ENCODE measurements around the gene ZNF280D. TPM values are rescaled to one million over a fixed set of nuclear protein-coding genes. Genes with fewer than 3 reads are reported as not detected.

The ZNF280D gene
- total RNA-seq, 1 experiment from 2014 or later, result 28.7 TPM

- H3K4me1 ChIP-seq, result no peaks in the 10 kb centered on the region
- H3K9me3 ChIP-seq, result no peaks in the 10 kb centered on the region
- DNase-seq, result no peak
- TF ChIP-seq CTCF (IDR thresholded peaks at IDR 0.05; ENCODE audit: insufficient read depth in 1 of 2, low read depth in 1 of 2, low read length in 1 of 2, severe bottlenecking in 1 of 2, unreplicated experiment in 1 of 2), result no peak
- H3K9me3 Mint-ChIP-seq (ENCODE audit: unreplicated experiment), result no peaks in the 10 kb centered on the region
- H3K4me3 ChIP-seq (ENCODE audit: low read depth, low read length), result no peak overlapping the region
- intact Hi-C loops (cut with micrococcal nuclease; ENCODE audit: unreplicated experiment), result no loop called here
- BruUV-seq (replicated peaks), result no TSS peak
- H3K27me3 ChIP-seq (replicated peaks; ENCODE audit: control insufficient read depth, insufficient read depth, low read length), result no peaks in the 10 kb centered on the region
- no peaks in the 10 kb centered on the region for H3K27me3 Mint-ChIP-seq (ENCODE audit: insufficient read depth, unreplicated experiment)
- ChIA-PET CTCF (no interaction called here), POLR2A (no interaction called here)
- H3K4me1 Mint-ChIP-seq (ENCODE audit: low read depth, unreplicated experiment), result no peaks in the 10 kb centered on the region
- H3K4me3 Mint-ChIP-seq (ENCODE audit: unreplicated experiment), result no peak overlapping the region
- no peaks in the 10 kb centered on the region for H3K36me3 Mint-ChIP-seq (ENCODE audit: insufficient read depth, unreplicated experiment)
- H3K27ac Mint-ChIP-seq (ENCODE audit: unreplicated experiment), result no peak overlapping the region
- H3K36me3 ChIP-seq (ENCODE audit: control insufficient read depth, insufficient read depth, low read length), result no peaks in the 10 kb centered on the region
These were observed 80.2 kb downstream of the ZNF280D start for GRCh38 chr15:56653107-56653506.

GRCh38 chr15:56648311-56648710 is 85.0 kb downstream of the ZNF280D start:
- CTCF ChIA-PET, result no interaction called here
- no peak for DNase-seq
- TF ChIP-seq CTCF (IDR thresholded peaks at IDR 0.05; ENCODE audit: insufficient read depth in 1 of 2, low read depth in 1 of 2, low read length in 1 of 2, severe bottlenecking in 1 of 2, unreplicated experiment in 1 of 2), result no peak
- POLR2A ChIA-PET, result no interaction called here
- Histone ChIP-seq H3K4me3 (ENCODE audit: low read depth, low read length) (no peak overlapping the region), H3K4me1 (no peaks in the 10 kb centered on the region), H3K36me3 (ENCODE audit: control insufficient read depth, insufficient read depth, low read length) (no peaks in the 10 kb centered on the region), H3K9me3 (no peaks in the 10 kb centered on the region), H3K27me3 (replicated peaks; ENCODE audit: control insufficient read depth, insufficient read depth, low read length) (no peaks in the 10 kb centered on the region)
- Mint-ChIP-seq H3K27me3 (ENCODE audit: insufficient read depth, unreplicated experiment) (no peaks in the 10 kb centered on the region), H3K36me3 (ENCODE audit: insufficient read depth, unreplicated experiment) (no peaks in the 10 kb centered on the region), H3K4me3 (ENCODE audit: unreplicated experiment) (no peak overlapping the region), H3K4me1 (ENCODE audit: low read depth, unreplicated experiment) (no peaks in the 10 kb centered on the region), H3K27ac (ENCODE audit: unreplicated experiment) (no peak overlapping the region), H3K9me3 (ENCODE audit: unreplicated experiment) (no peaks in the 10 kb centered on the region)
- intact Hi-C loops (cut with micrococcal nuclease; ENCODE audit: unreplicated experiment), result no loop called here
- BruUV-seq (replicated peaks), result no TSS peak

- no peak overlapping the region for H3K4me3 ChIP-seq (ENCODE audit: low read depth, low read length)
- intact Hi-C loops (cut with micrococcal nuclease; ENCODE audit: unreplicated experiment), result no loop called here
- Mint-ChIP-seq H3K27ac (ENCODE audit: unreplicated experiment) (no peak overlapping the region), H3K4me1 (ENCODE audit: low read depth, unreplicated experiment) (no peaks in the 10 kb centered on the region), H3K9me3 (ENCODE audit: unreplicated experiment) (no peaks in the 10 kb centered on the region), H3K4me3 (ENCODE audit: unreplicated experiment) (no peak overlapping the region), H3K27me3 (ENCODE audit: insufficient read depth, unreplicated experiment) (no peaks in the 10 kb centered on the region), H3K36me3 (ENCODE audit: insufficient read depth, unreplicated experiment) (no peaks in the 10 kb centered on the region)
- no peak for DNase-seq
- H3K36me3 ChIP-seq (ENCODE audit: control insufficient read depth, insufficient read depth, low read length), result no peaks in the 10 kb centered on the region
- H3K9me3 ChIP-seq, result no peaks in the 10 kb centered on the region
- POLR2A ChIA-PET, result no interaction called here
- no peaks in the 10 kb centered on the region for H3K27me3 ChIP-seq (replicated peaks; ENCODE audit: control insufficient read depth, insufficient read depth, low read length)
- BruUV-seq (replicated peaks), result no TSS peak
- H3K4me1 ChIP-seq, result no peaks in the 10 kb centered on the region
- TF ChIP-seq CTCF (IDR thresholded peaks at IDR 0.05; ENCODE audit: insufficient read depth in 1 of 2, low read depth in 1 of 2, low read length in 1 of 2, severe bottlenecking in 1 of 2, unreplicated experiment in 1 of 2), result no peak
- CTCF ChIA-PET, result no interaction called here
These were observed 92.8 kb downstream of the ZNF280D start for GRCh38 chr15:56640549-56640948.

Measured in Caco-2 (cell line).